ENCODE results near the gene VRTN.

VRTN gene

DNA sequence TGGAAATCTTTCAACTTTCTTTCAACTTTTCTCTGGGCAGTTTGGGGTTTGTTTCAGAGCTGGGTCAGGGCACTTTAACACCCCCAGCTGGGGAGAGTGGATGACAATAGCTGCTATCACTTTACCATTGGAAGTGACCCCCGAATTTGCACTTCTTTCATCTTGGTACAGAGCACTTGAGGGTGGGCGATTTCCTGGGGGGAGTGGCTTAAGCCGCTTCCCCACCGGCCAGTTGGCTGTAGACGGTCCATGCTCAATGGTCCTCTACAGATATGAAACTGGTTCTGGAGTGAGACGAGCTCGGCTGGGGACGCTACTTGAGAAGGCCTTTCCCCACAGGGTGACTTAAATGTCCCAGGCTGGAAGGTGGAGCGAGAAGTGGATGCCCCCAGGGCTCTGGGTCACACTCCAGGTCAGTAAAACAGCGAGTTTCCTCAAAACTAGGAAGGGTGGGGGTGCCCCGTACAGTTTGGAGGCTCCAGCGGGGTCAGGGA is at the start of gene VRTN:
TSS of gene VRTN (plus strand) at position 231 of the 494 bp plus-strand sequence. CDS start 8,313 bp downstream, outside the sequence.
- no peak for DNase-seq (ENCODE audit: low read depth)
- TF ChIP-seq, protein P1, sequence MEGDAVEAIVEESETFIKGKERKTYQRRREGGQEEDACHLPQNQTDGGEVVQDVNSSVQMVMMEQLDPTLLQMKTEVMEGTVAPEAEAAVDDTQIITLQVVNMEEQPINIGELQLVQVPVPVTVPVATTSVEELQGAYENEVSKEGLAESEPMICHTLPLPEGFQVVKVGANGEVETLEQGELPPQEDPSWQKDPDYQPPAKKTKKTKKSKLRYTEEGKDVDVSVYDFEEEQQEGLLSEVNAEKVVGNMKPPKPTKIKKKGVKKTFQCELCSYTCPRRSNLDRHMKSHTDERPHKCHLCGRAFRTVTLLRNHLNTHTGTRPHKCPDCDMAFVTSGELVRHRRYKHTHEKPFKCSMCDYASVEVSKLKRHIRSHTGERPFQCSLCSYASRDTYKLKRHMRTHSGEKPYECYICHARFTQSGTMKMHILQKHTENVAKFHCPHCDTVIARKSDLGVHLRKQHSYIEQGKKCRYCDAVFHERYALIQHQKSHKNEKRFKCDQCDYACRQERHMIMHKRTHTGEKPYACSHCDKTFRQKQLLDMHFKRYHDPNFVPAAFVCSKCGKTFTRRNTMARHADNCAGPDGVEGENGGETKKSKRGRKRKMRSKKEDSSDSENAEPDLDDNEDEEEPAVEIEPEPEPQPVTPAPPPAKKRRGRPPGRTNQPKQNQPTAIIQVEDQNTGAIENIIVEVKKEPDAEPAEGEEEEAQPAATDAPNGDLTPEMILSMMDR (IDR thresholded peaks at IDR 0.05; ENCODE audit: insufficient read depth, low read depth, low read length, missing control alignments), result no peak
- no peak within 1 kb of the TSS for H3K4me3 ChIP-seq (ENCODE audit: low read depth, low read length)

DNA sequence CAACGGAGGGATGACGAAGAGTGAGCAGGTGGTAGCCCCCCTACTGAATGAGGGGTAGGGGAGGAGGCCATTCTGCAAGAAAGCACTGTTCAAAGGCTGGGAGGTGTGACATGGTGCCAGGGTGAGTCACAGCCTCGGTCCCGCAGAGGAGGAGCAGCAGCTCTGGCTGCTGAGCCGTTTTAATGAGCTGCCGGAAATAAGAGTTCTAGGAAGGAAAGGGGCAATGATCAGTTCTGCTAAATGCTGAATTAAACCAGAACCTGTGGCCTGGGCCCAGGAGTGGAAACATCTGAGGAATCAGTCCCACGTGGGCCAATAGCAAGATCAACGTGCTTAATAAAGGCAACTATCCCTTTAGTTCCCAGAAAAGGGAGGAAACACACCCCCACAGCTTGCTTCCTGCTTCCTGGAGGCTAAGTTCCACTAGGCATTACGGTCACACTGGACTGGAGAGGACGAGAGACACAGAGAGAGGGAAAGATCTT is 49.2 kb upstream of the VRTN start:
- TF ChIP-seq, protein P1 (IDR thresholded peaks at IDR 0.05; ENCODE audit: insufficient read depth, low read depth, low read length, missing control alignments), result no peak
- no peak for DNase-seq (ENCODE audit: low read depth)
- H3K4me3 ChIP-seq (ENCODE audit: low read depth, low read length), result no peak overlapping the region

GRCh38 chr14:74301594-74302151 is 46.6 kb upstream of the VRTN start:
- DNase-seq (ENCODE audit: low read depth), result no peak
- TF ChIP-seq, protein P1 (IDR thresholded peaks at IDR 0.05; ENCODE audit: insufficient read depth, low read depth, low read length, missing control alignments), result no peak
- H3K4me3 ChIP-seq (ENCODE audit: low read depth, low read length), result peak overlapping the region; percentile 86

GRCh38 chr14:74302152-74302628 is 46.1 kb upstream of the VRTN start:
- peak overlapping the region; percentile 86 for H3K4me3 ChIP-seq (ENCODE audit: low read depth, low read length)
- TF ChIP-seq, protein P1 (IDR thresholded peaks at IDR 0.05; ENCODE audit: insufficient read depth, low read depth, low read length, missing control alignments), result peak; percentile 38
- DNase-seq (ENCODE audit: low read depth), result peak; percentile 66

DNA sequence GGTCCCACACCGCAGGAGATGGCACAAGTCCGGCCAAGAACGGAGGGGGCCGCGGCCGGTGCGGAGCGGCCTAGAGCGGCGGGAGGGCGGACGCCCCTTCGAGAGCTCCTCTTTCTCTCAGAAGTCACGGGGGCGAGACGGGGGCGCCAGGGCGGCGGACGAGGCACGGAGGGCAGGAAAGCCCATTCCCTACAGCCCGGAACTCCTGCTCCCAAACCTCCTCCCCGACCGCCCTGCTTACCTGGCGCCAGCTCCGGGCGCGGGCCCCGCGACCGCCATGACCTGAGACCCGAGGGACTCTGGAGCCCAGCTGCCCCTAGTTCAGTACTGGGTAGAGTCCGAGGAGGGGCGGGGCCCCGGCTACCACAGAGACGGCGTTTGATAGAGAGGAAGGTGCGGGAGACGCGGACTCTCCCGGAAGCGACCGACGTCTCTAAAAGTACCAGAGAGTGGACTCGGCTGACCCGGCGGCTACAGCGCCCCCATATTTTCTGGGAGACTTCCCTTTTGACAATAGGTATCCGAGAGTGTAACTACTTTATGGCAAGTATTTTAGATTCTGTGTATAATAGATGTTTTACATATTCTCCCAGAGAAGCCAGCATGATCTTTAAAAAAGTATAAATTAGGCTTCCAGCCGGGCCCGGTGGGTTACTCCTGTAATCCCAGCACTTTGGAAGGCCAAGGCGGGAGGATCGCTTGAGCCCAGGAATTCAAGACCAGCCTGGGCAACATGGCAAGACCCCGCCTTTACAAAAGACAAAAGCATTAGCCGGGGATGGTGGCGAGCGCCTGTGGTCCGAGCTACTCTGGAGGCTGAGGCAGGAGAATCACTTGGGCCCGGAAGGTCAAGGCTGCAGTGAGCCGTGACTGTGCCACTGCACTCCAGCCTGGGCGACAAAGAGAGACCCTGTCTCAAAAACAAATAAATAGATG is 45.4 kb upstream of the VRTN start, which contains the start of gene ABCD4:
TSS of gene ABCD4 (minus strand) at position 301 of the 936 bp plus-strand sequence. CDS start at position 279, 22 bp downstream.
- peak; percentile 96 for DNase-seq (ENCODE audit: low read depth)
- TF ChIP-seq, protein P1 (IDR thresholded peaks at IDR 0.05; ENCODE audit: insufficient read depth, low read depth, low read length, missing control alignments), result peak; percentile 59

DNA sequence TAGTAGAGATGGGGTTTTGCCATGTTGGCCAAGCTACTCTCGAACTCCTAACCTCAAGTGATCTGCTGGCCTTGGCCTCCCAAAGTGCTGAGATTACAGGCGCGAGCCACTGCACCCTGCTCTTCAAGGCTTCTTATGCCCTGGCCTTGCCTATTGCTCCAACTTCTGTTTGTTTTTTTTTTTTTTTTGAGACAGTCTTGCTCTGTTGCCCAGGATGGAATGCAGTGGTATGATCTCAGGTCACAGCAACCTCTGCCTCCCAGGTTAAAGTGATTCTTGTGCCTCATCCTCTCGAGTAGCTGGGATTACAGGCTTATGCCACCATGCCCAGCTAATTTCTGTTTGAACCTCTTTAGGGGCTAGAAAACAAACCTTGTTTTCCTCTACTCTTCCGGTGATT is 39.6 kb upstream of the VRTN start:
- H3K4me3 ChIP-seq (ENCODE audit: low read depth, low read length), result no peak overlapping the region
- DNase-seq (ENCODE audit: low read depth), result no peak
- TF ChIP-seq, protein P1 (IDR thresholded peaks at IDR 0.05; ENCODE audit: insufficient read depth, low read depth, low read length, missing control alignments), result no peak

More for the DNA sequence above, 45.4 kb upstream of the VRTN start, which contains the start of gene ABCD4:
- H3K4me3 ChIP-seq (ENCODE audit: low read depth, low read length), result peak within 1 kb of the TSS; percentile 86

All from GM12865 (cell line).